ENCODE data around the gene ZNF557.
"Not testable (repeated sequence)": the region's sequence is repeated elsewhere in the genome, so short reads cannot be mapped to it uniquely, and the experiment has no call there.

The ZNF557 gene

GRCh38 chr19:7069042-7069903, at the start of gene ZNF557:
Gene ZNF557, plus strand, starts transcription at chr19:7069703. Its CDS starts 5,372 bp downstream, at chr19:7075075.
- H3K36me3 ChIP-seq (ENCODE audit: low read depth), result peaks cover 26% of the 10 kb centered on the region
- peak within 1 kb of the TSS; percentile 81 for H3K4me3 ChIP-seq (ENCODE audit: severe bottlenecking)
- ATAC-seq (ENCODE audit: low read depth), result peak; percentile 98
- no peak for TF ChIP-seq CTCF (IDR thresholded peaks at IDR 0.05; ENCODE audit: poor library complexity, severe bottlenecking)
- peak within 1 kb of the TSS; percentile 18 for H3K27ac ChIP-seq (ENCODE audit: poor library complexity, severe bottlenecking)
- peak; percentile 96 for DNase-seq (ENCODE audit: low spot score)
- H3K4me1 ChIP-seq (ENCODE audit: insufficient read depth, poor library complexity, severe bottlenecking), result no peaks in the 10 kb centered on the region
- no peaks in the 10 kb centered on the region for H3K9me3 ChIP-seq (ENCODE audit: severe bottlenecking)
- H3K27me3 ChIP-seq (ENCODE audit: insufficient read depth, poor library complexity, severe bottlenecking), result no peaks in the 10 kb centered on the region

GRCh38 chr19:7021331-7021730, 48.2 kb upstream of the ZNF557 start, which contains the start of gene MBD3L2B:
Gene MBD3L2B, minus strand, starts transcription at chr19:7021431. Its CDS starts 34 bp downstream, at chr19:7021397.
- not testable (repeated sequence) for H3K9me3 ChIP-seq (ENCODE audit: severe bottlenecking); H3K4me1 ChIP-seq (ENCODE audit: insufficient read depth, poor library complexity, severe bottlenecking); H3K27ac ChIP-seq (ENCODE audit: poor library complexity, severe bottlenecking); ATAC-seq (ENCODE audit: low read depth); H3K36me3 ChIP-seq (ENCODE audit: low read depth); H3K4me3 ChIP-seq (ENCODE audit: severe bottlenecking); DNase-seq (ENCODE audit: low spot score); H3K27me3 ChIP-seq (ENCODE audit: insufficient read depth, poor library complexity, severe bottlenecking)

GRCh38 chr19:7028790-7029189, 40.7 kb upstream of the ZNF557 start:
- DNase-seq (ENCODE audit: low spot score); H3K9me3 ChIP-seq (ENCODE audit: severe bottlenecking); H3K27me3 ChIP-seq (ENCODE audit: insufficient read depth, poor library complexity, severe bottlenecking); ATAC-seq (ENCODE audit: low read depth); H3K4me3 ChIP-seq (ENCODE audit: severe bottlenecking); H3K4me1 ChIP-seq (ENCODE audit: insufficient read depth, poor library complexity, severe bottlenecking); H3K27ac ChIP-seq (ENCODE audit: poor library complexity, severe bottlenecking); H3K36me3 ChIP-seq (ENCODE audit: low read depth): not testable (repeated sequence)

GRCh38 chr19:7030278-7030677, 39.2 kb upstream of the ZNF557 start, which contains the start of gene MBD3L5:
Gene MBD3L5, plus strand, starts transcription at chr19:7030578. Its CDS starts 34 bp downstream, at chr19:7030612.
- H3K9me3 ChIP-seq (ENCODE audit: severe bottlenecking); DNase-seq (ENCODE audit: low spot score); H3K4me1 ChIP-seq (ENCODE audit: insufficient read depth, poor library complexity, severe bottlenecking); ATAC-seq (ENCODE audit: low read depth); H3K36me3 ChIP-seq (ENCODE audit: low read depth); H3K4me3 ChIP-seq (ENCODE audit: severe bottlenecking); H3K27me3 ChIP-seq (ENCODE audit: insufficient read depth, poor library complexity, severe bottlenecking); H3K27ac ChIP-seq (ENCODE audit: poor library complexity, severe bottlenecking): not testable (repeated sequence)

GRCh38 chr19:7040079-7040478, 29.4 kb upstream of the ZNF557 start, which contains the start of gene MBD3L4:
Gene MBD3L4, minus strand, starts transcription at chr19:7040179. Its CDS starts 35 bp downstream, at chr19:7040144.
- not testable (repeated sequence) for H3K4me1 ChIP-seq (ENCODE audit: insufficient read depth, poor library complexity, severe bottlenecking); H3K27ac ChIP-seq (ENCODE audit: poor library complexity, severe bottlenecking); H3K27me3 ChIP-seq (ENCODE audit: insufficient read depth, poor library complexity, severe bottlenecking); H3K36me3 ChIP-seq (ENCODE audit: low read depth); H3K4me3 ChIP-seq (ENCODE audit: severe bottlenecking); ATAC-seq (ENCODE audit: low read depth); H3K9me3 ChIP-seq (ENCODE audit: severe bottlenecking); DNase-seq (ENCODE audit: low spot score)

- not testable (repeated sequence) for H3K9me3 ChIP-seq (ENCODE audit: severe bottlenecking); H3K36me3 ChIP-seq (ENCODE audit: low read depth); H3K4me1 ChIP-seq (ENCODE audit: insufficient read depth, poor library complexity, severe bottlenecking); H3K4me3 ChIP-seq (ENCODE audit: severe bottlenecking); ATAC-seq (ENCODE audit: low read depth); DNase-seq (ENCODE audit: low spot score); H3K27ac ChIP-seq (ENCODE audit: poor library complexity, severe bottlenecking); H3K27me3 ChIP-seq (ENCODE audit: insufficient read depth, poor library complexity, severe bottlenecking)
Observed at GRCh38 chr19:7041563-7041962, 27.9 kb upstream of the ZNF557 start.

- H3K4me3 ChIP-seq (ENCODE audit: severe bottlenecking); DNase-seq (ENCODE audit: low spot score); H3K36me3 ChIP-seq (ENCODE audit: low read depth); H3K27ac ChIP-seq (ENCODE audit: poor library complexity, severe bottlenecking); H3K27me3 ChIP-seq (ENCODE audit: insufficient read depth, poor library complexity, severe bottlenecking); H3K4me1 ChIP-seq (ENCODE audit: insufficient read depth, poor library complexity, severe bottlenecking); H3K9me3 ChIP-seq (ENCODE audit: severe bottlenecking); ATAC-seq (ENCODE audit: low read depth): not testable (repeated sequence)
Observed at GRCh38 chr19:7049021-7049420, 20.5 kb upstream of the ZNF557 start, which contains the start of gene MBD3L2. Gene MBD3L2, plus strand, starts transcription at chr19:7049321. Its CDS starts 53 bp downstream, at chr19:7049374.

GRCh38 chr19:7051421-7051820, 18.1 kb upstream of the ZNF557 start:
- H3K4me3 ChIP-seq (ENCODE audit: severe bottlenecking); H3K36me3 ChIP-seq (ENCODE audit: low read depth); H3K27ac ChIP-seq (ENCODE audit: poor library complexity, severe bottlenecking); H3K27me3 ChIP-seq (ENCODE audit: insufficient read depth, poor library complexity, severe bottlenecking); DNase-seq (ENCODE audit: low spot score); H3K4me1 ChIP-seq (ENCODE audit: insufficient read depth, poor library complexity, severe bottlenecking); ATAC-seq (ENCODE audit: low read depth); H3K9me3 ChIP-seq (ENCODE audit: severe bottlenecking): not testable (repeated sequence)

- not testable (repeated sequence) for H3K27me3 ChIP-seq (ENCODE audit: insufficient read depth, poor library complexity, severe bottlenecking); H3K4me3 ChIP-seq (ENCODE audit: severe bottlenecking); H3K36me3 ChIP-seq (ENCODE audit: low read depth); ATAC-seq (ENCODE audit: low read depth); H3K4me1 ChIP-seq (ENCODE audit: insufficient read depth, poor library complexity, severe bottlenecking); H3K27ac ChIP-seq (ENCODE audit: poor library complexity, severe bottlenecking); DNase-seq (ENCODE audit: low spot score); H3K9me3 ChIP-seq (ENCODE audit: severe bottlenecking)
Observed at GRCh38 chr19:7052896-7053295, 16.6 kb upstream of the ZNF557 start.

- H3K27me3 ChIP-seq (ENCODE audit: insufficient read depth, poor library complexity, severe bottlenecking); H3K4me1 ChIP-seq (ENCODE audit: insufficient read depth, poor library complexity, severe bottlenecking); H3K9me3 ChIP-seq (ENCODE audit: severe bottlenecking); DNase-seq (ENCODE audit: low spot score); H3K27ac ChIP-seq (ENCODE audit: poor library complexity, severe bottlenecking); H3K4me3 ChIP-seq (ENCODE audit: severe bottlenecking); ATAC-seq (ENCODE audit: low read depth); H3K36me3 ChIP-seq (ENCODE audit: low read depth): not testable (repeated sequence)
Observed at GRCh38 chr19:7054635-7055368, 14.7 kb upstream of the ZNF557 start.
